Activated T-cell treated with anti-CD3 and anti-CD28 coated beads, Interleukin-2, amount 50 U/mL, for 24 hours (primary cell): Measurements from ENCODE around the gene VPS4A.
A peak's percentile ranks its signal among the peaks of the same experiment; 100 is the strongest.

Experiments used
- DNase-seq: peaks from one replicate; pipeline ENCODE4 v3.0.0-alpha.2; 2020
- H3K27ac Mint-ChIP-seq: 2 replicates; pipeline ENCODE4 v1.8.0; 2020; ENCODE audit warnings: mild to moderate bottlenecking, mixed read lengths
- H3K27me3 Mint-ChIP-seq: 2 replicates; pipeline ENCODE4 v1.8.0; 2020; ENCODE audit warnings: mixed read lengths
- H3K36me3 Mint-ChIP-seq: 2 replicates; pipeline ENCODE4 v1.8.0; 2020; ENCODE audit warnings: low read depth, mixed read lengths
- H3K4me1 Mint-ChIP-seq: 2 replicates; pipeline ENCODE4 v1.8.0; 2020; ENCODE audit warnings: low read depth, mixed read lengths
- H3K4me3 Mint-ChIP-seq: 2 replicates; pipeline ENCODE4 v1.8.0; 2020; ENCODE audit warnings: mild to moderate bottlenecking, moderate library complexity, mixed read lengths
- H3K9me3 Mint-ChIP-seq: 2 replicates; pipeline ENCODE4 v1.8.0; 2020; ENCODE audit warnings: mixed read lengths

Gene VPS4A

DNA sequence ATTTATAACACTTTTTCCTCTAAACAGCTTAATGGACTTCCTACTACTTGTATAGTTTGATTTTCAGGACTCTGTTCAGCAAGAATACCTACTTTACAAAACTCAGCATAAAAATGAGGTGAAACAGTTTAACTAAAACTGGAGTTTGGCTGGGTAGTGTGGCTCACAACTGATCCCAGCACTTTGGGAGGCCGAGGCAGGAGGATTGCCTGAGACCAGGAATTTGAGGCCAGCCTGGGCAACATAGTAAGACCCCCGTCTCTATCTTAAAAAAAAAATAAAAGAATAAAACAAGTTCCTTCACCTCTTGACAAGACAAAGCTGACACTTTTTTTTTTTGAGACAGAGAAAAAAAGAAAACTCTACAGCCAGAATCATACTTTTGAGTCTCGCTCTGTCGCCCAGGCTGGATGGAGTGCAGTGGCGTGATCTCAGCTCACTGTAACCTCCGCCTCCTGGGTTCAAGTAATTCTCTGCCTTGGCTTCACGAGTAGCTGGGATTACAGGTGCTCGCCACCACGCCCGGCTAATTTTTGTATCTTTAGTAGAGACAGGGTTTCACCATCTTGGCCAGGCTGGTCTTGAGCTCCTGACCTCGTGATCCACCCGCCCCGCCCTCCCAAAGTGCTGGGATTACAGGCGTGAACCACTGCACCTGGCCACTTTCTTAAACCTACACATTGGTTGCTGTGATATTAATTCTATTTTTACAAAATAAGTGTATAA, 16.6 kb downstream of the VPS4A start:
- Mint-ChIP-seq H3K4me1 (peaks cover 58% of the 10 kb centered on the region), H3K27ac (peak overlapping the region; percentile 90), H3K4me3 (peak overlapping the region; percentile 87), H3K36me3 (peaks cover 87% of the 10 kb centered on the region), H3K27me3 (no peaks in the 10 kb centered on the region), H3K9me3 (no peaks in the 10 kb centered on the region)
- peak; percentile 24 for DNase-seq

DNA sequence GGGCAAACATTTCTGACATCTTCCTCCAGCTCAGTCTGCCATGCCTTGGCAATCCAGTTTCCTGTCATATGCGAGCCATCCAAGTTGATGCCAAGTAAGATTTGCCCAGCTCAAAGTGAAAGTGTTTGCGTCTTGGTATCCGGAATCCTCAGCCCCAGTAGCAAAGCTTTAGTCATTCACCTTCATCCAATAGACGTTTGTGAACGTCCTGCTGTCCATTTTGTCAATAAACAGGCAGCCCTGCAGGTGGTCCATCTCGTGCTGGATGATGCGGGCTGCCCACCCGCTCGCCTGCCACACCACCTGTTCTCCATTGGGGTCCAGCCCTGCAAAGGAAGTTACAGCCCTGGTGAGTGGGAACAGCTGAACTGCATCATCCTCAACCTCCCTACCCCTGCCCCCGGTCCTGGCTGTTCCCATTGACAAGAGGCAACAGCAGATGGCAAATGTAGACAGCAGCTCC, 17.7 kb downstream of the VPS4A start:
- Mint-ChIP-seq H3K4me3 (peak overlapping the region; percentile 87), H3K9me3 (no peaks in the 10 kb centered on the region), H3K27ac (peak overlapping the region; percentile 90), H3K27me3 (no peaks in the 10 kb centered on the region), H3K36me3 (peaks cover 85% of the 10 kb centered on the region), H3K4me1 (peaks cover 65% of the 10 kb centered on the region)
- peak; percentile 30 for DNase-seq

DNA sequence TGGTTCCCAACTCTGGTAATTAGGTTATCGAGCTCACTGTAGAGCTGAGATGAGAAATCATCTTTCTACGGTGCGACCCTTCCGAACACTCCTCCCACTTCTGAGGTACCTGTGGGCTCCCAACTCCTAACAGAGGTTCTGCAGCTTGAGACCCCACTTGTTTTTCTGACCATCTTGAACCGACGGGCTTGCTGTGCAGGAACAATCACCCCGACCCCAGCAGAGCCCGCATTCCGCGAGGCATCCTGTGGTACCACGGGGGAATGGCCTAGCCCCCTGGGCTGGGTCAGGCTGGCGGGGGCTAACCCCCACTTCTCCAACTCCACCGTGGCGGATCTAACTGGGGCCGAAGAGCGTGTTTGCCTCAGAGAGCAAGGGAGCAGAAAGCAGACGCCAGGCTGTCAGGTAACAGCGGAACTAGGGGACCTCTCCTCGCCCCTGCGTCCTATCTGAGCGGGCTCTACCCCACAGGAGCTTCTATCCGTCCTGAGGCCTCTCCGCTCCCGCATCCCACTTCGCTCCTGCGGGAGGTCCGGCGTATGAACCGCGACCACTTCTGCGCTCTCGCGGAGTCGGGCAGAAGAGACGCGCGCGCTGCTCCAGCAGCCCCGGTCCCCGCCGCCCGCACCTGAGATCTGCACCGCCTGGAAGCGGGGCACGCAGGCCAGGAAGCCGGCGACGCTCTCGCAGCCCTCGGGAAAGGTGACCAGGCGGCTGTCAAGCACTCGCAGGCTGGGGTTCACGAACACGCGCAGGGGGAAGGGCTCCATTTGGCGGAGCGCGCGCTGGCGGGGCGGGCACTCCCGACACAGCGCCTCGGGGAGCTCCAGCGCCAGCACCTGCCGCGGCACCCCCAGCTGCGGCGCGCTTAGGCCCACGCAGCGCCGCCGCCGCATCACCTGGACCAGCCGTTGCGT, 18.5 kb downstream of the VPS4A start:
- no peaks in the 10 kb centered on the region for H3K9me3 Mint-ChIP-seq
- H3K4me3 Mint-ChIP-seq = peak overlapping the region; percentile 87
- no peak for DNase-seq

DNA sequence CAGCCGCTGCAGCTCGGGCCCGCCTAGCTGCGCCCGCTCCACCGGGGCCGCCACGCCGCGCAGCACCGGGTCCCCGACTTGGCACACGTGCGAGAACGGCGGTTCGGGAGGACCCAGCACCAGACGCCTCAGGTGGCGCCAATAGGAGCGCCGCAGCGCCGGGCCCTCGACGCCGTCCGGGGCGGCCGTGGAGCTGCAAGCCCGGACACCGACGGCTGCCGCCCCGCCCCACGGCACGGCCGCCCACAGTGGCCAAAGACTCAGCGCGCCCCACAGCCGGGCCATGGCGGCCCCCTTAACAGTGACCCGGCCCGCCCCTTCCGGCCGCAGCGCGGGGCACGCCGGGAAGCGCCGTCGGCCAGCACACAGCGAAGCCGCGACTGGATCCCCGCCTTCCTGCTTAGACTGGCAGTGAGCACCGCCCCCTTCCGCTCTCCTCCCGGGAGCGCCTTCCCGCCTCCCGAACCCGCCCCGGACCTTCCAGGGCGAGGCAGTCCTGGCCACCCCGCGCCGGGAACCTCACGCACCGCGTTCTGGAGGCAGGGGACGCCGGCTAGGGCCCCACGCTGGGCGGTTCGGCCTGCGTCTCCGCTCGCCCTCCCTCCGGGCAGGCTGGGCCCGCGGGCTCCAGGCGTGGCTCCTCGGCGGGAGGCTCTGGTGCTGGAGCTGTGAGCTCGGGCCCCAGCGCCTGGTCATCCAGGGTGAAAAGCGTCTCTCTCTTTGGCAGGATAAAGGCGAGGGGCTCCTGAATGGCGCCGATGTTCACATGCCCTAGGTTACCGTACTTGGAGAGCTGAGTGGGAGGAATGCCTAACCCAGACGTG, 19.3 kb downstream of the VPS4A start, which contains the start of gene PDF:
PDF (minus strand) TSS at position 303 of the 824 bp plus-strand sequence; CDS start at position 285, 18 bp downstream.
- H3K9me3 Mint-ChIP-seq = no peaks in the 10 kb centered on the region
- peak; percentile 90 for DNase-seq
- H3K36me3 Mint-ChIP-seq = peaks cover 85% of the 10 kb centered on the region
- H3K4me1 Mint-ChIP-seq = peaks cover 62% of the 10 kb centered on the region
- peak within 1 kb of the TSS; percentile 93 for H3K27ac Mint-ChIP-seq
- no peaks in the 10 kb centered on the region for H3K27me3 Mint-ChIP-seq
- peak within 1 kb of the TSS; percentile 87 for H3K4me3 Mint-ChIP-seq

More for the DNA sequence above, 18.5 kb downstream of the VPS4A start:
- Mint-ChIP-seq H3K27ac (peak overlapping the region; percentile 90), H3K4me1 (peaks cover 64% of the 10 kb centered on the region), H3K27me3 (no peaks in the 10 kb centered on the region), H3K36me3 (peaks cover 85% of the 10 kb centered on the region)

DNA sequence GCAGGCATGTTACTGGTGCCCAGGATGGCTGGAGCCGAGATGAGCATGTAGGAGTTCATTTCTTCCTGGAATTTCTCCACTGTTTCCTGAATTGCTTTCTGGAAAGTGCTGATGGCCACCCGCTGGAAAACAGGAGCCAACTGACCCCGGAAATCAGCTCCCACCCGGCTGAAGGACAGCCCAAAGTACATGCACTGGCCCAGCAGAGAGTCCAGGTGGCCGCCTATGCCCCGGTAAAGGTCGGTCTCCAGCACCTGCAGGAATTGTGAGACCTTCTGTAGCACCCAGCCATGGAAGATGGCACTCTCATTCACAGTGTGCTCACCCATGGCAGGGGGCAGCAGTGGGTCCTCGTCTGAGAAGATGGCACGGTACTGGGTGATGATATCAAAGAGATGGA, 23.5 kb downstream of the VPS4A start:
- no peak for DNase-seq
- Mint-ChIP-seq H3K4me1 (peaks cover 52% of the 10 kb centered on the region), H3K27me3 (no peaks in the 10 kb centered on the region), H3K36me3 (peaks cover 73% of the 10 kb centered on the region), H3K4me3 (no peak overlapping the region), H3K9me3 (no peaks in the 10 kb centered on the region), H3K27ac (no peak overlapping the region)

DNA sequence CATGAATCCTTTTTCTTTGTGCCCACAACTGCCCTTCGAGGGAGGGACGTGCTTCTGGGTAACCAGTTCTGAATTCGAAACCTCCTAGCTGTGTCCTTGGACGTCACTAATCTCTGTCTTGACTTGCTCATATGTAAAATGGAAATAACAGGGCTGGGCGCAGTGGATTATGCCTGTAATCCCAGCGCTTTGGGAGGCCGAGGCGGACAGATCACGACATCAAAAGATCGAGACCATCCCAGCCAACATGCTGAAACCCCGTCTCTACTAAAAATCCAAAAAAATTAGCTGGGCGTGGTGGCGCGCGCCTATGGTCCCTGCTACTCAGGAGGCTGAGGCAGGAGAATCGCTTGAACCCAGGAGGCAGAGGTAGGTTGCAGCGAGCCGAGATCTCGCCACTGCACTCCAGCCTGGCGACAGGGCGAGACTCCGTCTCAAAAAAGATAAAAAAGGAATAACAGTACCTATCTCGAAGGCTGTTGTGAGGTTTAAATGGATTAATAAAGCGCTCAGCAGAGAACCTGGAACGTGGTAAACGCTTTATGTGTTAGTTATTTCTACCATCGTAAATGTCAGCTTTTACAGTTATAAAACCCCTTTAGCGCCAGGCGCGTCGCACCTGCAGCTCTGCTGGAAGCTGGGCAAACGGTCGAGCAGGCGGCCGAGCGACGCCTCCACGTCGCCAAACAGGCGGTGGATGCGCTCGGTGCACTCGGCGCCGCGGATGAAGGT, 27.6 kb downstream of the VPS4A start:
- no peaks in the 10 kb centered on the region for H3K27me3 Mint-ChIP-seq

DNA sequence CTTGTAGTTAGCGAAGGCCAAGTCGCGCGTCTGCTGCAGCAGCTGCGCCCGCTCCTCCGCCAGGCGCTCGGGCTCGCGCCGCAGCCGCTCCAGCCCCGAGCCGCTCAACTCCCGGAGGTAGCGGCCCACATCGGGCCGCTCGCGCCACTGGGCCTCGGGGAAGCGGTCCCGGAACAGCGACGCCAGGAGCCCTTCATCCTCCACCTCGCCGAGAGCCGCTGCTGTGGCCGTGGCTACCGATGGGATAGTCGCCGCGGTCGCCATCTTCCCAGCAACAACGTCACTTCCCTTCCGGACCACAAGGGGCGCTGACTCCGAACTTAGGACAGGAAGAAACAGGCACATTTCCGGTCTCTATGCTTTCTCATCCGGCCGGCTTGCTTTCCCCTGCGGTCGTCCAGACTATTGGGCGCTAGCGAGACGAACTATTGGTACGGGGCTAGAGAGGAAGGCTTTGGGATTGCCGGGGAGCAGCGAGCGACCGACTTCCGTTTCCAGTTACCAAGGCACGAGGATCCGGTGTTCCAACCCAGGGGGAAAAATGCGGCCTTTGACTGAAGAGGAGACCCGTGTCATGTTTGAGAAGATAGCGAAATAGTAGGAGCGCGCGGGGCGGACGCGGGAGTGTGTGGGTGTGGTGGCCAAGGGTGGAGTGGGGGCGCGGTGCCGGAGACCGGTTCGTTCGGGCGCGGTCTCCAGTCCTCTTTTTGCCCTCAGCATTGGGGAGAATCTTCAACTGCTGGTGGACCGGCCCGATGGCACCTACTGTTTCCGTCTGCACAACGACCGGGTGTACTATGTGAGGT, 28.3 kb downstream of the VPS4A start, which contains the start of the genes COG8 and NIP7:
COG8 (minus strand) TSS at position 276 of the 806 bp plus-strand sequence; CDS start at position 264, 12 bp downstream.
NIP7 (plus strand) TSS at position 484 of the 806 bp plus-strand sequence; CDS start at position 542, 58 bp downstream.
- no peaks in the 10 kb centered on the region for H3K9me3 Mint-ChIP-seq
- peak within 1 kb of the TSS; percentile 100 for H3K4me3 Mint-ChIP-seq
- H3K27me3 Mint-ChIP-seq = no peaks in the 10 kb centered on the region
- H3K36me3 Mint-ChIP-seq = peaks cover 86% of the 10 kb centered on the region
- H3K4me1 Mint-ChIP-seq = peaks cover 63% of the 10 kb centered on the region
- peak within 1 kb of the TSS; percentile 100 for H3K27ac Mint-ChIP-seq
- peak; percentile 94 for DNase-seq

More for the DNA sequence above, 27.6 kb downstream of the VPS4A start:
- Mint-ChIP-seq H3K4me1 (peaks cover 66% of the 10 kb centered on the region), H3K9me3 (no peaks in the 10 kb centered on the region), H3K4me3 (peak overlapping the region; percentile 100), H3K36me3 (peaks cover 86% of the 10 kb centered on the region), H3K27ac (peak overlapping the region; percentile 100)
- no peak for DNase-seq

DNA sequence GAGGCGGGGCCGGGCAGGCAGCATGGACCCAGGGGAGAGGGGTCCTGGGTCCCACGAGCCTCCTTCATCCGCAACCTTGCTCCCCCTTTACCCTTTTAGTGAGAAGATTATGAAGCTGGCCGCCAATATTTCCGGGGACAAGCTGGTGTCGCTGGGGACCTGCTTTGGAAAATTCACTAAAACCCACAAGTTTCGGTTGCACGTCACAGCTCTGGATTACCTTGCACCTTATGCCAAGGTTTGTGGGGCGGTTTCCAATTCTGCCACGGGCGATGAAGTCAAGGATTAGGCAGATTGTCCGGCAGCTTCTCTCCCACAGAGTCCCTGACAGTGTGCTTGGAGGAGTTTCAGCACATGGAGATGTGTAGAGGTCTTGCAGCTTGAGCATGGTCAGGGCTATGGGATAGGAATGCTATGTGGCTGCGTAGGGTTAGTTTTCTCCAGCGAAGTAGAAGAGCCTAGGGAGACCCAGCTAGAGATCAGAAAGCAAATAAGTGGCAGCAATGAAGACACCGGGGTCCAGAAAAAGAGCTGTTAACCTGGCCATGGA, 29.0 kb downstream of the VPS4A start:
- H3K27ac Mint-ChIP-seq = peak overlapping the region; percentile 100
- peaks cover 84% of the 10 kb centered on the region for H3K36me3 Mint-ChIP-seq
- no peaks in the 10 kb centered on the region for H3K9me3 Mint-ChIP-seq
- H3K4me3 Mint-ChIP-seq = peak overlapping the region; percentile 100
- peaks cover 61% of the 10 kb centered on the region for H3K4me1 Mint-ChIP-seq
- no peaks in the 10 kb centered on the region for H3K27me3 Mint-ChIP-seq
- no peak for DNase-seq

DNA sequence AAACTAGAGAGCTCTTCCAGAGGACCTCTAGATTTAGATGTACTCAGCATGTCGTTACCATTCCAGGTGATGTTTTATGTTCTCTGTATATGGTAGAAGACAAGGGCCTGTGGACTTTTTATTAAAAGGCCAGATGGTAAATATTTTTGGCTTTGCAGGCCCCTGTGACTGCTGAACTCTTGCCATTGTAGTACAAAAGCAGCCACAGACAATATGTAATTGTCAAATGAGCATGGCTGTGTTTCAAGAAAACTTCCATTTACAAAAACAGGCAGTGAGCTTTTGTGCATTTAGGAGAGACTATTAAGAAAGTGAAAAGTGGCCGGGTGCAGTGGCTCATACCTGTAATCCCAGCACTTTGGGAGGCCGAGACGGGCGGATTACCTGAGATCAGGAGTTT, 33.0 kb downstream of the VPS4A start:
- peak overlapping the region; percentile 37 for H3K27ac Mint-ChIP-seq
- DNase-seq = no peak
- H3K4me3 Mint-ChIP-seq = no peak overlapping the region
- H3K4me1 Mint-ChIP-seq = peaks cover 46% of the 10 kb centered on the region
- no peaks in the 10 kb centered on the region for H3K9me3 Mint-ChIP-seq
- no peaks in the 10 kb centered on the region for H3K27me3 Mint-ChIP-seq
- H3K36me3 Mint-ChIP-seq = peaks cover 84% of the 10 kb centered on the region

DNA sequence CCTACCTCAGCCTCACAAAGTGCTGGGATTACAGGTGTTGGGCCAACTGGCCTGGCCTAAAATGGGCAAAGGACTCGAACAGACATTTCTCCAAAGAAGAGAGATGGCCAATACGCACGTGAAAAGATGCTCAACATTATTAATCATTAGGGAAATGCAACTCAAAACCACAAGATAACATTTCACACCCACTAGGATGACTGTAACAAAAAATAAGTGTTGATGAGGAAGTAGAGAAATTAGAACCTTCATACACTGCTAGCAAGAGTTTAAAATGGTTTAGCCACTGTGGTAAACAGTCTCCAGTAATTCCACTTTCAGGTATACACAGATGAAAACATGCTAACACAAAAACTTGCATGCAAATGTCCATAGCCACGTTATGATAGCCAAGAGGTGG, 34.8 kb downstream of the VPS4A start:
- Mint-ChIP-seq H3K36me3 (peaks cover 80% of the 10 kb centered on the region), H3K27me3 (no peaks in the 10 kb centered on the region), H3K9me3 (no peaks in the 10 kb centered on the region), H3K27ac (peak overlapping the region; percentile 71), H3K4me3 (no peak overlapping the region), H3K4me1 (peaks cover 37% of the 10 kb centered on the region)
- DNase-seq = no peak

DNA sequence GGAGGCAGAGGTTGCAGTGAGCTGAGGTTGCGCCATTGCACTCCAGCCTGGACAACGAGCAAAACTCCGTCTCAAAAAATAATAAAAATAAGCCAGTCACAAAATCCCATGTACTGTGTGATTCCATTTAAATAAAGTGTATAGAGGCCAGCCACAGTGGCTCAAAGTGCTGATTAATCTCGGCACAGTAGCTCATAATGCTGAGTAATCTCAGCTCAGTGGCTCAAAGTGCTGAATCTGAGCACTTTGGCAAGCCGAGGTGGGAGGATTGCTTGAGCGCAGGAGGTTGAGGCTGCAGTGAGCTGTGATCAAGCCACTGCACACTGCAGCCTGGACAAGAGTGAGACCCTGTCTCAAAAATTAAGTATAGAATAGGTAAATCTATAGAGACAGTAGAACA, 35.5 kb downstream of the VPS4A start:
- no peak overlapping the region for H3K4me3 Mint-ChIP-seq
- H3K36me3 Mint-ChIP-seq = peaks cover 80% of the 10 kb centered on the region
- no peaks in the 10 kb centered on the region for H3K27me3 Mint-ChIP-seq

DNA sequence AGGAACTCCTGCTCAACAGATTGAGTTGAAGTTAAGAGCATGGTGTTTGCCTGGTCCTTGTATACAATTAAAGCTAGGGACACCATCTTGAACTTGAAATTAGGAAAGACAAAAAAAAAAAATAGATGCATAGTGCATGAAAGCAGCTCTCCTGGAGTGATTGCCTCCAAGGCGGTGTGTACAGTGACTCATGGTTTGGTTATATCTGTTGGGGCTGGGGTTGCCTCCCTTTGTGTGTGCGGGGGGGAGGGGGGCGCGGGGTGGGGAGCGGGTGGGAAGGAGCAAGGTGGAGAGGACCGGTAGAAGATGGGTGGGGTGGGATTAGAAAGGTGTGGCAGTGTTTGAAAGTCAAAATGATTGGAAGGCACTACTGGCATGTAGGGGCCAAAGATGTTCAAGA, 37.1 kb downstream of the VPS4A start:
- Mint-ChIP-seq H3K36me3 (peaks cover 80% of the 10 kb centered on the region), H3K27ac (no peak overlapping the region), H3K4me1 (peaks cover 20% of the 10 kb centered on the region), H3K27me3 (no peaks in the 10 kb centered on the region), H3K4me3 (no peak overlapping the region), H3K9me3 (no peaks in the 10 kb centered on the region)
- no peak for DNase-seq

More for the DNA sequence above, 35.5 kb downstream of the VPS4A start:
- no peak for DNase-seq
- Mint-ChIP-seq H3K4me1 (peaks cover 30% of the 10 kb centered on the region), H3K9me3 (no peaks in the 10 kb centered on the region), H3K27ac (peak overlapping the region; percentile 22)
